Measurements from ENCODE around the gene SIMC1.

The SIMC1 gene

GRCh38 chr5:176364765-176365350 is 126.6 kb downstream of the SIMC1 start:
- DNase-seq (ENCODE audit: low read depth): no peak

GRCh38 chr5:176365351-176366231 is 127.4 kb downstream of the SIMC1 start, which contains the start of gene ARL10:
Gene ARL10 (plus strand): TSS chr5:176365487. CDS start chr5:176365564, 77 bp downstream.
- no peak for DNase-seq (ENCODE audit: low read depth)

- DNase-seq (ENCODE audit: low read depth): no peak
These were observed 128.1 kb downstream of the SIMC1 start for GRCh38 chr5:176366232-176366894.

GRCh38 chr5:176368726-176369125 is 130.5 kb downstream of the SIMC1 start:
- no peak for DNase-seq (ENCODE audit: low read depth)

- no peak for DNase-seq (ENCODE audit: low read depth)
These were observed 131.9 kb downstream of the SIMC1 start for GRCh38 chr5:176369934-176370711.

- DNase-seq (ENCODE audit: low read depth): no peak
These were observed 133.7 kb downstream of the SIMC1 start for GRCh38 chr5:176371621-176372539.

- DNase-seq (ENCODE audit: low read depth): no peak
These were observed 135.0 kb downstream of the SIMC1 start for GRCh38 chr5:176373100-176373818.

GRCh38 chr5:176379881-176380280 is 141.7 kb downstream of the SIMC1 start:
- no peak for DNase-seq (ENCODE audit: low read depth)

- no peak for DNase-seq (ENCODE audit: low read depth)
These were observed 143.2 kb downstream of the SIMC1 start for GRCh38 chr5:176381423-176381822.

- DNase-seq (ENCODE audit: low read depth): no peak
These were observed 143.8 kb downstream of the SIMC1 start for GRCh38 chr5:176381979-176382378.

- no peak for DNase-seq (ENCODE audit: low read depth)
These were observed 144.5 kb downstream of the SIMC1 start for GRCh38 chr5:176382721-176383120.

GRCh38 chr5:176383248-176383905 is 145.2 kb downstream of the SIMC1 start:
- DNase-seq (ENCODE audit: low read depth): no peak

- no peak for DNase-seq (ENCODE audit: low read depth)
These were observed 145.7 kb downstream of the SIMC1 start for GRCh38 chr5:176383961-176384360.

- no peak for DNase-seq (ENCODE audit: low read depth)
These were observed 146.2 kb downstream of the SIMC1 start for GRCh38 chr5:176384366-176384930.

- DNase-seq (ENCODE audit: low read depth): no peak
These were observed 146.8 kb downstream of the SIMC1 start for GRCh38 chr5:176384991-176385390.

GRCh38 chr5:176386491-176386890 is 148.3 kb downstream of the SIMC1 start:
- no peak for DNase-seq (ENCODE audit: low read depth)

- no peak for DNase-seq (ENCODE audit: low read depth)
These were observed 149.2 kb downstream of the SIMC1 start for GRCh38 chr5:176387384-176387925.

- DNase-seq (ENCODE audit: low read depth): no peak
These were observed 149.8 kb downstream of the SIMC1 start for GRCh38 chr5:176388003-176388443.

All from activated T-cell treated with anti-CD3 and anti-CD28 coated beads for 1 hour (primary cell).